C4-2B (cell line): ENCODE results near the gene PCYT1B.

Experiments
- ZFX ChIP-seq: fragments of 450-650 bp; IDR thresholded peaks from 2 replicates; pipeline ENCODE4 v1.6.1; 2017
- TF ChIP-seq, protein P1 (sequence below): fragments of 450-650 bp; conservative IDR thresholded peaks from 2 replicates; pipeline ENCODE4 v1.5.1; 2017; ENCODE audit warnings: mild to moderate bottlenecking

DNA sequence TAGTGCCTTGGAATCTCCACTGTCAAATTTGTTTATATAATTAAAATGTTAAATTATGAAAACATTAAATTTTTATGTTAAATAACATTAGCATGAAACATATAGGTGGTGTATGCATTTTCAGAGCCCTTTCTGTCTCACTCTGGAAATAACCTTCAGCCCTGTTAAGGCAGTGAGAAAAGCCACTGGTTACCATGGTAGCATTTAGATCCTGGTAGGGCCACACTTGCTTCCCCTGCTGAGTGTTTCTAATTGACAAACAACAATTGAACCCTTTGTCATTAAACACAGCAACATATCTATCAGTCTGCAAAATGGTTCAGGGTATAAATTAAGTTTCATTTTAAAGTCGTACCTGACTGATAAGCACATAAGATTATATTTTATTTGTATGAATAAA, 118.5 kb downstream of the PCYT1B start:
- TF ChIP-seq, protein P1, sequence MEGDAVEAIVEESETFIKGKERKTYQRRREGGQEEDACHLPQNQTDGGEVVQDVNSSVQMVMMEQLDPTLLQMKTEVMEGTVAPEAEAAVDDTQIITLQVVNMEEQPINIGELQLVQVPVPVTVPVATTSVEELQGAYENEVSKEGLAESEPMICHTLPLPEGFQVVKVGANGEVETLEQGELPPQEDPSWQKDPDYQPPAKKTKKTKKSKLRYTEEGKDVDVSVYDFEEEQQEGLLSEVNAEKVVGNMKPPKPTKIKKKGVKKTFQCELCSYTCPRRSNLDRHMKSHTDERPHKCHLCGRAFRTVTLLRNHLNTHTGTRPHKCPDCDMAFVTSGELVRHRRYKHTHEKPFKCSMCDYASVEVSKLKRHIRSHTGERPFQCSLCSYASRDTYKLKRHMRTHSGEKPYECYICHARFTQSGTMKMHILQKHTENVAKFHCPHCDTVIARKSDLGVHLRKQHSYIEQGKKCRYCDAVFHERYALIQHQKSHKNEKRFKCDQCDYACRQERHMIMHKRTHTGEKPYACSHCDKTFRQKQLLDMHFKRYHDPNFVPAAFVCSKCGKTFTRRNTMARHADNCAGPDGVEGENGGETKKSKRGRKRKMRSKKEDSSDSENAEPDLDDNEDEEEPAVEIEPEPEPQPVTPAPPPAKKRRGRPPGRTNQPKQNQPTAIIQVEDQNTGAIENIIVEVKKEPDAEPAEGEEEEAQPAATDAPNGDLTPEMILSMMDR, result no peak
- no peak for TF ChIP-seq ZFX
